ENCODE data around the gene MRPL53.
"Not testable (repeated sequence)": the region's sequence is repeated elsewhere in the genome, so short reads cannot be mapped to it uniquely, and the experiment has no call there.

MRPL53 gene

DNA sequence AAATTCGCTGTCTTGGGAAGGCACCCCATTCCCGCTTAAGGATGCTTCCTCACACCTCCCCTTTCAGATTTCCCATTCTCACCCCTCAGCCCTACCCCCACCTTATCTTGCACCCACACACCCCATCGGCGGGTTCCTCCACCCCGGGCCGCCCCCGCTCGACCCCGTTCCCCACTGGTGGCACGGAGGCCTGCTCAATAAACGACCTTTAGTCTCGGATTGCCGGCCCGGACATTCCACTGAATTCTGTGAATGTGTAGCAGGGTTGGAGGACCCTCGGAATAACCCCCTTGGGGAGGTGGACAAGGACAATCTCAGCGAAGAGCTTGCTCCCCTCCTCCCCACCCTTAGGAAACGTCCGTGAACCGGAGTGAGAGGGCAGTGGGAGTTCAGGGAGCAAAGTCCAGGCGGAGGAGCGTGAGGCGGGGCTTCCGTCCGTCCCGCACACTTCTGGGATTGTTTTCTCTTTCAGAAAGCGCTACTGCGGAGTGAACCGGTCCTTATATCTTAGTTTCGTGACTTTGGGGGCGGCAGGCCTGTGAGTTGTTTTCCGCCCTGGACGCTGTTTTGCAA is 29.8 kb upstream of the MRPL53 start:
- no peak for DNase-seq (ENCODE audit: low read depth)

- no peak for DNase-seq (ENCODE audit: low read depth)
These were observed 29.0 kb upstream of the MRPL53 start for GRCh38 chr2:74501335-74502071.

GRCh38 chr2:74500578-74500946 is 28.1 kb upstream of the MRPL53 start:
- DNase-seq (ENCODE audit: low read depth), result no peak

GRCh38 chr2:74499940-74500577 is 27.6 kb upstream of the MRPL53 start:
- no peak for DNase-seq (ENCODE audit: low read depth)

DNA sequence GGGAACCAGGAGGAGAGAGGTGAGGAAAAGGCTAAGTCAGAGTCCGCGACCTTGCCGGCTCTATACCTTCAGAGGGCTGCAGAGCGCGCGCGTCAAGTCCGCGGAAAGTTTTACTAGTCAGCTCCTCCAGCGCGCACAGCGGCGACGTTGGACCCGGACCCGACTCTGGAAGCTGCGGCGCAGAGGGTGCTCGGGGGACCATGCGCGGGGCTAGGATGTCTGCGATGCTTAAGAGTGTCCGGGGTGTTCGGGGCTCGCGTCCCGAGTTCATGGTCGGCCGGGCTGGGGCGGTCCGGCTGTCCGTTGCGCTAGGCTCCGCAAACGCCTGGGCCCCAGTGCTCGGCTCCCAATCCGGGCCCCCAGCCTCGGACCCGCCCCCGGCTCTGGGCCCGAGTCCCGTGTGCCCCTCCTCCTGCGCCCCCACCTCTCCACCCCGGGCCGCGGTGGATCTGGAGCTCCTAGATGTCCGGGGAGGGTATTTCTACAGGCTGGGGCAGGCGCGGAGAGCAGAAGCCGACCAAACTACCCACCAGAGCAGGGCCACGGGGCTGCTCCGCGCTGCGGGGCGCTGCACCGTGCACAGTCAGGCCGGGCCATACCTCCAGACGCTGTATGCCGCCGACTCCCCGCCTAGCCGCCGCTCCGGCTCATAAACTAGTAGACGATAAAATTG is 26.9 kb upstream of the MRPL53 start, which contains the start of gene LBX2:
Gene LBX2 (minus strand): TSS at position 337 of the 673 bp plus-strand sequence. CDS start 66 bp downstream, at position 271.
- no peak for DNase-seq (ENCODE audit: low read depth)

- DNase-seq (ENCODE audit: low read depth), result no peak
These were observed 26.2 kb upstream of the MRPL53 start for GRCh38 chr2:74498500-74499266.

- DNase-seq (ENCODE audit: low read depth), result no peak
These were observed 25.5 kb upstream of the MRPL53 start for GRCh38 chr2:74497777-74498499.

GRCh38 chr2:74496997-74497776 is 24.7 kb upstream of the MRPL53 start:
- DNase-seq (ENCODE audit: low read depth), result no peak

- DNase-seq (ENCODE audit: low read depth), result no peak
These were observed 23.0 kb upstream of the MRPL53 start for GRCh38 chr2:74495440-74495839.

DNA sequence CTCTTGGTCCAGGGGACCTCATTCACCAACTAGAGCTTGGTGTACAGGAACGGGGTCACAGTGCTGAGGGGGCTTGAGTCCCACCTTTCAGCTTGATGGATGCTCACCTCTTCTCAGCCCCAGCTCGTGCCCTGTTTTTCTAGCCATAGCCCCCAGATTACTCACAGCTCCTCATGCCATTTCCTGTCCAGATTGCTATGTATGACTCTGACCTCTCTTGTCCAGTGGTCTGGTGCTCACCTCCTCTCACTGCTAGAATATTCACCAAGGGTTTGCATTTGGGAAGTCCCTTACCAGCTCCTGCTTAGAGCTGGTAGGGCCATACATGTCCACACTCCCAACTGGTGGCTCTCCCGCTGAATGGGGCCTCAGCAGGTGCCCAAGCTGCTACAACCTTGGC is 21.1 kb upstream of the MRPL53 start:
- DNase-seq (ENCODE audit: low read depth), result no peak

- no peak for DNase-seq (ENCODE audit: low read depth)
These were observed 19.4 kb upstream of the MRPL53 start for GRCh38 chr2:74491648-74492544.

- no peak for DNase-seq (ENCODE audit: low read depth)
These were observed 17.4 kb upstream of the MRPL53 start for GRCh38 chr2:74489906-74490305.

GRCh38 chr2:74488643-74489481 is 16.4 kb upstream of the MRPL53 start:
- DNase-seq (ENCODE audit: low read depth), result no peak

DNA sequence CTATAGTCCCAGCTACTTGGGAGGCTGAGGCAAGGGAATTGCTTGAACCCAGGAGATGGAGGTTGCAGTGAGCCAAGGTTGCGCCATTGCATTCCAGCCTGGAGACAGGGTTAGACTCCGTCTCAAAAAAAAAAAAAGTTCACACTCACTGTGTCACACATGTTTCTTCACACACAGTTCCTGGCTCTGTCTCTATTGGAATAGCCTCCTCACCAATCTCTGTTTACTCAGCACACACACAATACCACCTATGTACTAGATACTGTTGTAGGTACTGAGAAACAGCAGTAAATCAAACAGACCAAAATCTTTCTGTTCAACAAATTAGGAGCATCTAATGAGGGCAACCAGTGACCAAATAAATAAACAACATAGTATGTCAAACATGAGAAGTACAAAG is 13.7 kb upstream of the MRPL53 start:
- no peak for DNase-seq (ENCODE audit: low read depth)

GRCh38 chr2:74483675-74484164 is 11.2 kb upstream of the MRPL53 start:
- not testable (repeated sequence) for DNase-seq (ENCODE audit: low read depth)

DNA sequence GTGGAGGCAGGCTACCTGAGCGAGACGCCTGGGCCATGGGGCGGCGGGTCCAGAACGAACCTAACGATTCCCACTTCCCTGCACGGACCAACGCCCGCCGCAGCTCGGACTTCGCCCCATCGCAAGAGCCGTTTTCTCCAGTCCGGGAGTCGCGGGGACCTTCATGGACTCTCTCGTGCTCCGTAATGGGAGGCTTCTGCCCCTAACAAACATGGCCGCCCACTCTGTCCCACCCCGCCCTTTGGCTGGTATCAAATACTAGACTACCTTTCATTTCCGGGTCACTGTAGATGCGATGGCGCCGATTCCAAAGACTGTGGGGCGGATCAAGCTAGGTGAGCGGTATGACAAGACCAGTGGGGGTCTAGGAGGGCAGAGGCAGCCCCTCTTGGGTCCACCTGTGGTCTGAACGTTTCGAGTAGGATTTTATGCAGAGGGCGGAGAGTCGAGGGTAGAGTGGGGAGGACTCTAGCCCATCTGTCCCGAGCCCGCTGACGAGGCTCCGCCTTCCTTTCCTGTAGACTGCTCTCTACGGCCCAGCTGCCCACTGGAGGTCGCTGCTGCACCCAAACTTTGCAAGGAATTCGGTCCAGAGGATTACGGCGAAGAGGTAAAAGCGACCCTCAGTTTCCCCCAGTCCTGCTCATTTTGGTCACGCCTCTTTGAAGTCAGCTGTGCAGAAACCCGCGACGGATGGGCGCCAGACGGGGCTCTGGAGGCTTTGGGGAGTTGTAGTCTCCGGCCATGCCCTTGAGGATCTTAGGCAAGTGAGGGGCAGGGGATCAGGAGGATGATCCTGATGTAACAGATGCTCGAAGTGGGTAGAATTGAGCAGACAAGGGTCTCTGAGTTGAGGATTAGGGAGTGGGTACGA is 10.6 kb upstream of the MRPL53 start, which contains the start of the genes CCDC142 and TTC31:
Gene CCDC142 (minus strand): TSS at position 198 of the 874 bp plus-strand sequence. CDS start 161 bp downstream, at position 37.
Gene TTC31 (plus strand): TSS at position 281 of the 874 bp plus-strand sequence. CDS start 15 bp downstream, at position 296.
- DNase-seq (ENCODE audit: low read depth), result peak; percentile 91

Measured in GM04504 (cell line).